ENCODE results near the gene KDR.

DNA sequence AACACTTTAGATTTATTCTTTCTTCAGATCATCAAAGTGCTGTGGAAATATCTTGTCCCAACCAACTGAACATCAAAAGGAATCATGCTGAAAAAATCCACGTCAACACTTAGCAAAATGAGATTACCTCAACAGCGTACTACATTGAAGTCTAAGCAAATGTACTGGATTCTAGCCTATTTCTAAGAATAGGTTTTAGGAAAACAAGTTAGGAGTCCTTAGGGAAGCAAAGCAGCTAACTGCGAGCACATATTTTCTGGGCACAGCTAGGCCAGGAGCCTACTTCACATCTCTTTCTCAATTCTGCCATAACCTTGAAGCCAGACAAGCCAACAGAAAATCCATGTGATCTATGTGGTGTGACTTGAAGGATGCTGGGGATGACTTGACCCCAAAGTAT, 22.2 kb downstream of the KDR start:
- TF ChIP-seq, protein P1, sequence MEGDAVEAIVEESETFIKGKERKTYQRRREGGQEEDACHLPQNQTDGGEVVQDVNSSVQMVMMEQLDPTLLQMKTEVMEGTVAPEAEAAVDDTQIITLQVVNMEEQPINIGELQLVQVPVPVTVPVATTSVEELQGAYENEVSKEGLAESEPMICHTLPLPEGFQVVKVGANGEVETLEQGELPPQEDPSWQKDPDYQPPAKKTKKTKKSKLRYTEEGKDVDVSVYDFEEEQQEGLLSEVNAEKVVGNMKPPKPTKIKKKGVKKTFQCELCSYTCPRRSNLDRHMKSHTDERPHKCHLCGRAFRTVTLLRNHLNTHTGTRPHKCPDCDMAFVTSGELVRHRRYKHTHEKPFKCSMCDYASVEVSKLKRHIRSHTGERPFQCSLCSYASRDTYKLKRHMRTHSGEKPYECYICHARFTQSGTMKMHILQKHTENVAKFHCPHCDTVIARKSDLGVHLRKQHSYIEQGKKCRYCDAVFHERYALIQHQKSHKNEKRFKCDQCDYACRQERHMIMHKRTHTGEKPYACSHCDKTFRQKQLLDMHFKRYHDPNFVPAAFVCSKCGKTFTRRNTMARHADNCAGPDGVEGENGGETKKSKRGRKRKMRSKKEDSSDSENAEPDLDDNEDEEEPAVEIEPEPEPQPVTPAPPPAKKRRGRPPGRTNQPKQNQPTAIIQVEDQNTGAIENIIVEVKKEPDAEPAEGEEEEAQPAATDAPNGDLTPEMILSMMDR (IDR thresholded peaks at IDR 0.05) = no peak
- no peak for TF ChIP-seq POLR2A (IDR thresholded peaks at IDR 0.05)
